ENCODE results near the gene TMEM43. TPM values are rescaled to one million over a fixed set of nuclear protein-coding genes. Genes with fewer than 3 reads are reported as not detected.

TMEM43 gene
- total and polyA plus RNA-seq, 2 of the 13 experiments (the other 11 are each of a cell fraction or from before 2014, with no cell fraction given) = 48.9 to 50.5 TPM

- no peak for FAIRE-seq
- in situ Hi-C loops (cut with HindIII; ENCODE audit: extremely low pct_ligation_motif_present, low pct_unique_long_range_greater_than_20kb) = no loop called here
- Histone ChIP-seq H3K9ac (ENCODE audit: insufficient read depth, low read depth, low read length) (no peak overlapping the region), H2AFZ (ENCODE audit: low read length) (no peak overlapping the region), H3K4me1 (ENCODE audit: insufficient read depth, low read length) (peaks cover 4% of the 10 kb centered on the region; the same call in 1 of the 2 replicates), H3K9me3 (ENCODE audit: low read length) (no peaks in the 10 kb centered on the region), H4K20me1 (ENCODE audit: insufficient read depth, low read length) (no peaks in the 10 kb centered on the region), H3K27me3 (ENCODE audit: control insufficient read depth in 1 of 2, insufficient read depth in 2 of 2, low read length in 2 of 2) (no peaks in the 10 kb centered on the region), H3K79me2 (ENCODE audit: insufficient read depth, low read length) (peaks cover 5% of the 10 kb centered on the region), H3K27ac (ENCODE audit: extremely low read length, insufficient read depth, low read length) (no peak overlapping the region), H3K36me3 (replicated peaks in 1 of 2; ENCODE audit: control insufficient read depth in 1 of 2, insufficient read depth in 2 of 2, low read length in 2 of 2) (peaks cover 21 to 87% of the 10 kb centered on the region in 2 experiments), H3K4me3 (replicated peaks in 1 of 3; ENCODE audit: insufficient read depth in 1 of 3, low read depth in 2 of 3, low read length in 3 of 3) (no peak overlapping the region), H3K4me2 (ENCODE audit: low read depth, low read length) (no peak overlapping the region)
- POLR2A ChIA-PET = interaction anchor here (2.6 kb wide), 1 partner anchor 9 kb away, joined by 11 read pairs; the partner anchor contains the start of genes LSM3 and XPC
- CTCF ChIA-PET (ENCODE audit: low intra/inter-chr PET ratio, low total read pairs) = no interaction called here
- ATAC-seq = no peak
- no peak for TF ChIP-seq GTF3A (CRISPR knock-in tag; conservative IDR thresholded peaks at IDR 0.05)
- TF ChIP-seq, protein P1, sequence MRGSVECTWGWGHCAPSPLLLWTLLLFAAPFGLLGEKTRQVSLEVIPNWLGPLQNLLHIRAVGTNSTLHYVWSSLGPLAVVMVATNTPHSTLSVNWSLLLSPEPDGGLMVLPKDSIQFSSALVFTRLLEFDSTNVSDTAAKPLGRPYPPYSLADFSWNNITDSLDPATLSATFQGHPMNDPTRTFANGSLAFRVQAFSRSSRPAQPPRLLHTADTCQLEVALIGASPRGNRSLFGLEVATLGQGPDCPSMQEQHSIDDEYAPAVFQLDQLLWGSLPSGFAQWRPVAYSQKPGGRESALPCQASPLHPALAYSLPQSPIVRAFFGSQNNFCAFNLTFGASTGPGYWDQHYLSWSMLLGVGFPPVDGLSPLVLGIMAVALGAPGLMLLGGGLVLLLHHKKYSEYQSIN (CRISPR knock-in tag; IDR thresholded peaks at IDR 0.05; ENCODE audit: borderline replicate concordance) = no peak
- 96% methylated on average over 2 of the region's 2 CpGs for WGBS (ENCODE audit: low lambda C conversion rate)
- no peak for DNase-seq (ENCODE audit: low spot score)
- BruUV-seq (replicated peaks) = no TSS peak
- intact Hi-C loops (cut with micrococcal nuclease; ENCODE audit: unreplicated experiment) = no loop called here
Observed at GRCh38 chr3:14169435-14169834, 44.6 kb downstream of the TMEM43 start.

DNA sequence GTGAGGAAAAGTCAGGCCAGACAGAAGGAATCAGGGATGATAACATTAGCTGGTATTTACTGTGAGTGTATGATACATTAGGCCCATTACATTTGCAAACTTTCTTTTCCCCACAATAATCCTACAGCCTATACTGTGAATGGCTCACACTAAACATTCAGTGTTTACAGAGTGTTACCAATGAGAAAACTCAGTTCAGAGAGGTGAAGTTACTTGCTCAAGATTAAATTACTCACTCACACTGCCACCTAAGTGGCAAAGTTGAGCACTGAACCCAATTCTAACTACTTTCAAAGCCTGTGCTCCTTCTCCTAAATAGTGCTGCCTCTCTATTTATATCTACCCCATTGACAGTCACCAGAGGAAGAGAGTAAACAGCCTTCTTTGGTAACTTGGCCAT, 45.0 kb downstream of the TMEM43 start:
- H3K36me3 ChIP-seq (replicated peaks in 1 of 2; ENCODE audit: control insufficient read depth in 1 of 2, insufficient read depth in 2 of 2, low read length in 2 of 2) = peaks cover 21 to 82% of the 10 kb centered on the region in 2 experiments
- ChIA-PET CTCF (ENCODE audit: low intra/inter-chr PET ratio, low total read pairs) (no interaction called here), POLR2A (interaction anchor here (2.6 kb wide), 1 partner anchor 9 kb away, joined by 11 read pairs; the partner anchor contains the start of genes LSM3 and XPC)
- no peak overlapping the region for H3K9ac ChIP-seq (ENCODE audit: insufficient read depth, low read depth, low read length)
- no peak for ATAC-seq
- no peak overlapping the region for H2AFZ ChIP-seq (ENCODE audit: low read length)
- H3K27ac ChIP-seq (ENCODE audit: extremely low read length, insufficient read depth, low read length) = no peak overlapping the region
- peaks cover 9% of the 10 kb centered on the region for H3K79me2 ChIP-seq (ENCODE audit: insufficient read depth, low read length)
- no peak for FAIRE-seq
- no peak overlapping the region for H3K4me2 ChIP-seq (ENCODE audit: low read depth, low read length)
- no peaks in the 10 kb centered on the region for H3K27me3 ChIP-seq (ENCODE audit: control insufficient read depth in 1 of 2, insufficient read depth in 2 of 2, low read length in 2 of 2)
- intact Hi-C loops (cut with micrococcal nuclease; ENCODE audit: unreplicated experiment) = no loop called here
- H3K4me1 ChIP-seq (ENCODE audit: insufficient read depth, low read length) = peaks cover 8% of the 10 kb centered on the region
- no TSS peak for BruUV-seq (replicated peaks)
- no peak for DNase-seq (ENCODE audit: low spot score)
- H4K20me1 ChIP-seq (ENCODE audit: insufficient read depth, low read length) = no peaks in the 10 kb centered on the region
- H3K9me3 ChIP-seq (ENCODE audit: low read length) = no peaks in the 10 kb centered on the region
- H3K4me3 ChIP-seq (replicated peaks in 1 of 3; ENCODE audit: insufficient read depth in 1 of 3, low read depth in 2 of 3, low read length in 3 of 3) = no peak overlapping the region
- in situ Hi-C loops (cut with HindIII; ENCODE audit: extremely low pct_ligation_motif_present, low pct_unique_long_range_greater_than_20kb) = no loop called here
- no peak for TF ChIP-seq RAD21 (CRISPR knock-in tag; IDR thresholded peaks at IDR 0.05)
- no peak for TF ChIP-seq ZFP91 (CRISPR knock-in tag; IDR thresholded peaks at IDR 0.05; ENCODE audit: borderline replicate concordance)
- TF ChIP-seq, protein P2, sequence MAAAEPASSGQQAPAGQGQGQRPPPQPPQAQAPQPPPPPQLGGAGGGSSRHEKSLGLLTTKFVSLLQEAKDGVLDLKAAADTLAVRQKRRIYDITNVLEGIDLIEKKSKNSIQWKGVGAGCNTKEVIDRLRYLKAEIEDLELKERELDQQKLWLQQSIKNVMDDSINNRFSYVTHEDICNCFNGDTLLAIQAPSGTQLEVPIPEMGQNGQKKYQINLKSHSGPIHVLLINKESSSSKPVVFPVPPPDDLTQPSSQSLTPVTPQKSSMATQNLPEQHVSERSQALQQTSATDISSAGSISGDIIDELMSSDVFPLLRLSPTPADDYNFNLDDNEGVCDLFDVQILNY (CRISPR knock-in tag; conservative IDR thresholded peaks at IDR 0.05) = no peak
- no peak for TF ChIP-seq SMAD9 (CRISPR knock-in tag; IDR thresholded peaks at IDR 0.05)
- no peak for TF ChIP-seq MAZ (IDR thresholded peaks at IDR 0.05; ENCODE audit: borderline replicate concordance, low read depth, low read length)
- TF ChIP-seq MAZ (CRISPR knock-in tag; IDR thresholded peaks at IDR 0.05; ENCODE audit: low read depth) = no peak
- TF ChIP-seq GLI4 (CRISPR knock-in tag; IDR thresholded peaks at IDR 0.05; ENCODE audit: borderline replicate concordance) = no peak
- TF ChIP-seq MXD3 (CRISPR knock-in tag; IDR thresholded peaks at IDR 0.05) = no peak
- TF ChIP-seq, protein P3, sequence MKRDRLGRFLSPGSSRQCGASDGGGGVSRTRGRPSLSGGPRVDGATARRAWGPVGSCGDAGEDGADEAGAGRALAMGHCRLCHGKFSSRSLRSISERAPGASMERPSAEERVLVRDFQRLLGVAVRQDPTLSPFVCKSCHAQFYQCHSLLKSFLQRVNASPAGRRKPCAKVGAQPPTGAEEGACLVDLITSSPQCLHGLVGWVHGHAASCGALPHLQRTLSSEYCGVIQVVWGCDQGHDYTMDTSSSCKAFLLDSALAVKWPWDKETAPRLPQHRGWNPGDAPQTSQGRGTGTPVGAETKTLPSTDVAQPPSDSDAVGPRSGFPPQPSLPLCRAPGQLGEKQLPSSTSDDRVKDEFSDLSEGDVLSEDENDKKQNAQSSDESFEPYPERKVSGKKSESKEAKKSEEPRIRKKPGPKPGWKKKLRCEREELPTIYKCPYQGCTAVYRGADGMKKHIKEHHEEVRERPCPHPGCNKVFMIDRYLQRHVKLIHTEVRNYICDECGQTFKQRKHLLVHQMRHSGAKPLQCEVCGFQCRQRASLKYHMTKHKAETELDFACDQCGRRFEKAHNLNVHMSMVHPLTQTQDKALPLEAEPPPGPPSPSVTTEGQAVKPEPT (CRISPR knock-in tag; IDR thresholded peaks at IDR 0.05; ENCODE audit: low read depth) = no peak
- TF ChIP-seq GABPB1 (CRISPR knock-in tag; IDR thresholded peaks at IDR 0.05) = no peak
- TF ChIP-seq ZNF878 (CRISPR knock-in tag; IDR thresholded peaks at IDR 0.05) = no peak
